ENCODE data around the gene RNF150.
"Not testable (repeated sequence)": the region's sequence is repeated elsewhere in the genome, so short reads cannot be mapped to it uniquely, and the experiment has no call there.

Gene RNF150

GRCh38 chr4:140812916-140813315, 320.4 kb downstream of the RNF150 start:
- TF ChIP-seq, protein P1, sequence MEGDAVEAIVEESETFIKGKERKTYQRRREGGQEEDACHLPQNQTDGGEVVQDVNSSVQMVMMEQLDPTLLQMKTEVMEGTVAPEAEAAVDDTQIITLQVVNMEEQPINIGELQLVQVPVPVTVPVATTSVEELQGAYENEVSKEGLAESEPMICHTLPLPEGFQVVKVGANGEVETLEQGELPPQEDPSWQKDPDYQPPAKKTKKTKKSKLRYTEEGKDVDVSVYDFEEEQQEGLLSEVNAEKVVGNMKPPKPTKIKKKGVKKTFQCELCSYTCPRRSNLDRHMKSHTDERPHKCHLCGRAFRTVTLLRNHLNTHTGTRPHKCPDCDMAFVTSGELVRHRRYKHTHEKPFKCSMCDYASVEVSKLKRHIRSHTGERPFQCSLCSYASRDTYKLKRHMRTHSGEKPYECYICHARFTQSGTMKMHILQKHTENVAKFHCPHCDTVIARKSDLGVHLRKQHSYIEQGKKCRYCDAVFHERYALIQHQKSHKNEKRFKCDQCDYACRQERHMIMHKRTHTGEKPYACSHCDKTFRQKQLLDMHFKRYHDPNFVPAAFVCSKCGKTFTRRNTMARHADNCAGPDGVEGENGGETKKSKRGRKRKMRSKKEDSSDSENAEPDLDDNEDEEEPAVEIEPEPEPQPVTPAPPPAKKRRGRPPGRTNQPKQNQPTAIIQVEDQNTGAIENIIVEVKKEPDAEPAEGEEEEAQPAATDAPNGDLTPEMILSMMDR (conservative IDR thresholded peaks at IDR 0.05; ENCODE audit: low read depth, low read length) = no peak
- H3K4me3 ChIP-seq (ENCODE audit: low read depth, low read length) = no peak overlapping the region
- no peak for DNase-seq (ENCODE audit: low read depth)

DNA sequence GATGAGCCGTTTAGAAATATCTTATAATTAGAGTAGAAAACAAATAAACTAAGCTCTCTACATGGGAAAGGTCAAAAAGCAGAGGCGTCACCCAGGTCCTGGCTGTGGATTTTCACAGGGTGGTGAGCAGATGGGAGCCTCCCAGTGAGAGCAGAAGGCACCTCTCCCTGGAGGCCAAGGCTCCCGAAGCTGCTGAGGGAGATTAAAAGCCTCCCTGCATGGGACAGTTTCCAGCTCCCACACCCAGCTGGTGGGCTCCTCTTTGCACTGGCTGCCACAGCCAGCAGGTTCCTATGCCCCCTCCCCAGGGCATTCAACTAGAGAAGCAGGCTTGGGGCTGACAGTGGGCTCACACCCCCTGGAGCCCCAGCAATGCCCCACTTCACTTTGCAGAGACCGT, 321.8 kb downstream of the RNF150 start:
- no peak overlapping the region for H3K4me3 ChIP-seq (ENCODE audit: low read depth, low read length)
- TF ChIP-seq, protein P1 (conservative IDR thresholded peaks at IDR 0.05; ENCODE audit: low read depth, low read length) = no peak
- no peak for DNase-seq (ENCODE audit: low read depth)

GRCh38 chr4:140810591-140811169, 322.6 kb downstream of the RNF150 start:
- not testable (repeated sequence) for DNase-seq (ENCODE audit: low read depth); H3K4me3 ChIP-seq (ENCODE audit: low read depth, low read length)

Measured in choroid plexus epithelial cell (primary cell).